DMS53 treated with DMSO at 0.1 percent for 48 hours (cell line): ENCODE results near the gene PKHD1.

ENCODE experiments used
- DNase-seq: peaks from one replicate; lab custom pipeline; 2025; ENCODE audit not compliant: unreplicated experiment; lab: John Stamatoyannopoulos, UW

Gene PKHD1

DNA sequence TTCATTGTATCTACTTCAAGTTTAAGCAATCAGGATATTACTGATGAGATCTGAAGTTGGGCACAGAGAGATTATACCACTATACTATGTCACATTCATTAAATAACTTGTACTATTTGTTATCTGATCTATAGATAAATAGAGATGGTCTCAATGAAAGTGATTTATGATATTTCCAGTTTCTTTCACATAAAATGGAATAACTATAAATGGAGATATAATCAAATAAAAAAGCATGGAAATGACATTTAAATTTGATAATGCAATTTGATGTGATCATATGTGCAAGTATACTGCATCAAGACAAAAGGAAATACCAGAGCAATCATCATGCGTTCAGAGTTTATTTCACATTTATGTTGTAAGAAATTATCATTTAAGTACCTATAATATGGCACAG, 368.9 kb downstream of the PKHD1 start:
- DNase-seq = no peak

DNA sequence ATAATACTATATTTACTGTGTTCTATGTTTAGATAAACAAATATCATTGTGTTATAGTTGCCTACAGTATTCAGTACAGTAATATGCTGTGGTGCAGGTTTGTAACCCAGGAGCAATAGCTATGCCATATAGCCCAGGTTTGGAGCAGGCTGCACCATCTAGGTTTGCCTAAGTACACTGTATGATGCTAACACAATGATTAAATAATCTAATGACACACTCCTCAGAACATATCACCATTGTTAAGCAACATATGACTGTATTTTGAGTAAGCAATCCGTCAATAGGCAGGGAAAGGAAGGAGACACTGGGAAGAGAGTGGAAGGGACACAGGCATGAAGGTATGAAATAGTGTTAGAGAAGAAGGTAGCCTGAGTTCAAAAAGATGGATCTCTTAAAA, 369.9 kb downstream of the PKHD1 start:
- no peak for DNase-seq

DNA sequence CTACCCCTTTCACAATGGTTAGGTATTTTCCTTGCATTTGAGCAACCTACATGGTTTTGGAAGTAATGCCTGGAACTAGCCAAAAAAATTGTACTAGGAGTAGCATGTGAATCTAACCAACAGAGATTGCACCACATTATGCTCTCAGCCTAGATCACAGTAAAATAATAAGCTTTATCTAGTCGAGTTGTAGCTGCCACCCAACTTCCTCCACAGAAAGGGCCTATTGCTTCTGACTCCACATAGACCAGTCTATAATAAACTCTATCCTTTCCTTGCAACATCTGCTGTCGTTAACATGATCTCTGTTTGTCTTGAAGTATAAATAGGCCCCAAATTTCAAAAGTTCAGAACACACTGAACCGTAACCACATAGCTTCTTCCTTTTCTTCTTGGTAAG, 375.5 kb downstream of the PKHD1 start:
- no peak for DNase-seq

DNA sequence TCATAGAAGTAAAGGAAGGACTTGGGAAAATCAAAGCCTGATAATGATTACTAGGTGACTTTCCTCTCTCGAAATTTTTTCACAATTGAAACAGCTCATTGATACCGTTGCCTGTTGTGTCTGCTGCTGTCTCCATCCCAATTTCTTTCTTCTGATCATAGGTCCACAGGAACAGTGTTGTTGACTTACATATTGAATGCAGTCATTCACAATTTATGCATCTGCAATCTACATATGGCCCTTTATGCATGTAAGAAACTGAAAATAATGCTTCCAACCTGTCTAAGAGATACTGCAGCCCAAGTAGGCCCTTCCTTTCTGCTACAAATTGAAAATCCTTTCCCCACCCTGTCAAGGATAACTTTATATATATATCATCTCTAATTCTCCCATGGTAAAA, 381.3 kb downstream of the PKHD1 start:
- DNase-seq = no peak

DNA sequence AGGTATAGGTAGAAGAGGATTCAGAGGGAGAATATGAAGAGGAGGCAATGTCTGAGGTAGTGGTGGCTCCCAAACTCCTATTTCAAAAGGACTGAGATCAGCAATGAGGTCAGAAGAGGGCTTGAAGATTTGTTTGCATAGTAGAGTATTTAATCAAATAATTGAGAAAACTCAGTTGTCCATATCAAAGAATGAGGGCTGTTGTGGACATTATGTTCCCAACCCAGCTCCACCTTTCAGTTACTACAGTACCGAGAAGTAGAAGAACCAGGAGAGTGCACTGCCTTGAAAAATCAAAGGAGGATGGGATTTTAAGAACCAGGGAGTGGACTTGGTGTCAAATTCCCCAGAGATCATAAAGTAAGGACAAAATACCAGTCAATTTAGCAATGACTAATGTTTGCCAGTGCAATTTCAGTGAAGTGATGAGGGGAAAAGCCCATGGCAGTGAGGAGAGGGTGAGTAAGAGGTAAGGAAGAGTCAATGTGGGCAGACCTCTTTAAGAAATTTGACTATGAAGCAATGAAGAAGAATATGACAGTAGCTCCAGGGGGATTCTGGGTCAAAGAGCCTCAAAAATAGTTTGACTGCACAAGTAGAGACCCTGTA, 382.4 kb downstream of the PKHD1 start:
- no peak for DNase-seq

DNA sequence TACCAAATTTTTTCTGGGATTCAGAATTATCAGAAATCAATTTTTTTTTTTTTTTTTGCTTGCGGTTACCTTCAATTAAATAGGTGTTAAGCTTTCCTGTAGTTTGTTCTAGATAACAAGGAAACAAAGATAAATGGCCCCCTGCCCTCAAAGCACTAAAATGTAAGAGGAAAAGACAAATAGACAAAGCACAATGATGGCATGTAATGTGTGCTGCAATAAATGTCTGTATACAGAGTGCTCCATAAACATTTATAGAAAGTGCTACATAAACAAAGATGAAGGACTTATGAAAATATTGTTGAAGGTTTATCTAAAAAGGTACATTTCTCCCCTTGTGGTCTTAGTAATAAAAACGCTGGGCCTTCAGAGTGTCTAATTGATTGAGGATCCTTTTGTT, 384.6 kb downstream of the PKHD1 start:
- DNase-seq = no peak

DNA sequence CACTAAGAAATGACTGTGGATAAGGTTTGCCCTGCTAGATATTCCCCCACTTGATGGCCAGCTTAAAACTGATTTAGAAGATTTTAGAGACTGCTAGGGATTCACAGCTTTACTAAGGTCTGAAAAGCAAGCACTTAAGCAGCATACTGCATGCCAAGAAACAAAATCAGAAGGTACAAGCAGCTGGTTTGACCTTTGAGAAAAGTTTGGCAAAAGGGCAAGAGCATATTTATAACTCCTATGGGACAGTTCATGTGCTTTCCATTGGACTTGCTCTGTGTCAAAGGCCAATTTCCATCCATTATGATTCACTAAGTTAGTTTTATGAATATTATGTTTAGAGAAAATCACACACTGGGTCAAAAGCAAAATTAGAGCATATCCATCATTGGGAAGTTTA, 402.8 kb downstream of the PKHD1 start:
- DNase-seq = no peak

DNA sequence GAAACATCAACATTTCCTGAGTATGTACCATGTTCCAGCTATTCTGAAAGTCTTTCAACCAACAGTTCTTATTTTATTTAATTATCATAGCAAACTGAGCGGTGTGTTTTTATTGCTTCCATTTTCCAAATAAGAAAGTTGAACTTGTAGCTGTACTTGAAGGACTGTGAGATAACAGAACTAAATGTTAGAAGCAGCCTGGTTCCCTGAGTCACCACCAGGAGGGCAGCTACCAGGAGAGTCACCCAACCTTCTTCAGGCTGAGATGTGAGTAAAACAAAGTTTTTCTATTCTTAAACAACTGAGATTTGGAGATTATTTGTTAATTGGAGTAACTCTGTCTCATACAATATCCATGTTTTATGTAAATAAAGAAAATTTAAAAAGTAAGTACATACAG, 403.4 kb downstream of the PKHD1 start:
- no peak for DNase-seq

DNA sequence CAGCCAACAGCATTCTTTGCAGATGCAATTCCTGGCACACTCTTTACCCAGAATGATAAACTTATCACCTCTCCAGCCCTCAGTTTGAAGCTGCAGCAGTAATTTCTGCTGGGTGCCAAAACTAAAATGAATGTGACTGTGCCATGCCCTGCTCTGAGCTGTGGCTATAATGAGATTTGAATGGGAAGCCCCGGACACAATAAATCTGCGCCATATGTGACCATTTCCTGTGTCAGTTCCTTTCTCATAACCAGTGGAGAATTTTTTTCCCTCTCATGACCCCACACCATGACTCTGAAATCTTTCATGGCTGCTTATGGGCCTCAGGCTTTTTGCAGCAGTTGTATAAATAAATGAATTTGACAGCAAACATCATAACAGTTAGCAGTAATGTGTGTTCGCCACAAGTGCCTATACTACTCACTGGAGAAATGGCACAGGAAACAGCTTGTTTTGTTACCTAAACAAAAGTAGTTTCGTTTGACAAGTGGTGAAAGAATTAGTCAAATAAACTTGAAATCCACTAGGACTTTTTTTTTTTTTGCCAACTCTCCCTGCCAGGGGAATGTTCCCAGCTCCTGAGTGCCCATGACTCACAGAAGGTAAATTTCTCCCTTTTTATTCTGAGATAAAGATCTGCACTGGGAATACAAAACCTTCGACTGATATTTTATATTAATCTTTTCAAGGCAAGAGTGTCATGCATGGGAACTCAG, 408.4 kb downstream of the PKHD1 start:
- DNase-seq = peak; percentile 86

DNA sequence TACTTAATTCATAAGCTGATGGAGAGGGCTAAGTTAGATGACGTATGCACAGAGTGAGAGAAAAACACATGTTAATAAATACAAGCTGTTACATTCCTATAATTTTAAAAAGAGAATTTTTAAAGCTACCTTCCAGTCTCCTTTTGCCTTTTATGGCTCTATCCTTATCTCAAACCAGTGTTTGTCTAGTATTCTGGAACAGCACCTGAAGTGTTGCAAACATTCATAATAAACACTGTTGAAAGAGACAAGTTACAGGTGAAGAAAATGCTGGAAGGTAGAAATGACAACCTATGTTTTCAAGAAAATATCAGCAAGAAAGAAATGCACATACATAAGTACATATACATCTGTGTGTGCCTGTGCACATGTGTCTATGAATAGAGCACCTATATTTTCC, 409.1 kb downstream of the PKHD1 start:
- peak; percentile 67 for DNase-seq

DNA sequence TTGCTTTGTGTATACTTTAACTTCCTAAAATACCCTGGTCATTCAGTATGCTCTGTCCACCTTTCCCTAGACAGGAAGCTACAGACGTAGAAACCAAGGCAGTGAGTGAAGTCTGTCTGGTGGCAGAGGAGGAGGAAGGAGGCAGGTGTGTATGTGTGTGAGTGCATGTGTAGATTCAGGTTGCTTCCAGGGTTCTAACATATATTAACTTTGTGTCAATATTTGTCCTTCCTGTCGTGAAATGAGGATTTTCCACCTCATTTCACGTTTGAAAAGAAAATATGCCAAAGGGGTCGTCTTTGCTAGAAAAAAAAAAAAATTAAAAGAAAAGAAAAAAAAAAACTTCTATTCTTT, 411.5 kb downstream of the PKHD1 start:
- peak; percentile 96 for DNase-seq

DNA sequence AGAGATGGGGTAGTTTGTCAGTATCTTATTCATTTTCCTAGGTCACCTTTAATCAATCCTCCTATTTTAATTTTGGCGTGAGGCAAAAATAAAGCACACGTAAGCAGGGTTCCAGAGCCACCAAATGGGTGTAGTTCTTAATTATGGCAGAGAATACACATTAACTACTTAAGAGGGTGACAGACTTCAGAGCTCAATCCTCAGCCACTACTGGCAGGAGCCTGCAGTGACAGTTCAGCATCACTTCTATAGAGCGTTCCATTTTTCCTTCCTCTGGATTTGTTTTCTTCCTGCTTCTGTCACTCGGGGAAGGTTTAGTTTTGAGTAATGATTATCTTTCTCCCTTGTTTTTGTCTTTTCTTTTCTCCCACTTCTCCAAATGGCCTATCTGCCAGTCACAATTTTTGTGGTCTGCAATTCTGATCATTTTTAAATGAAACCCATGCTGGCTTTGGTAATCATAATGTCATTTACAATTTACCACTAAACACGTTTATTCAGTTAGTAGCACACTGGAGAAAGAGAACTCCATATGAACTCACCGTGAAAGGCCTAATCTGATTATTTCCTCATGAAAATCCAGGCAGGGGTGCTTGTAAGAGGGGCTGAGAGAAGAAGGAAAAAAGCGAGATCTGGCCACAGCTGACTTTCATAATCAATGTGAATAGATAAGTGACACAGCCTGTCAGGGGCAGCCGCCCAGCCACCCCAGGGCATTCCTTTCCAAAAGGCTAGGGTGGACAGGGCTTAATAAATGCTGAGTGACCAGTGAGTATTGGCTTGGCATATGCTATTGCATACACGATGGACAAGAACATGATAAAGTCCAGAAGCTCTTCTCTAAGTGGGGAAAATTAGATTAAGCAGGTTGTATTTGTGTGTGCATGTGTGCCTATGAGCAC, 412.1 kb downstream of the PKHD1 start:
- peak; percentile 49 for DNase-seq

DNA sequence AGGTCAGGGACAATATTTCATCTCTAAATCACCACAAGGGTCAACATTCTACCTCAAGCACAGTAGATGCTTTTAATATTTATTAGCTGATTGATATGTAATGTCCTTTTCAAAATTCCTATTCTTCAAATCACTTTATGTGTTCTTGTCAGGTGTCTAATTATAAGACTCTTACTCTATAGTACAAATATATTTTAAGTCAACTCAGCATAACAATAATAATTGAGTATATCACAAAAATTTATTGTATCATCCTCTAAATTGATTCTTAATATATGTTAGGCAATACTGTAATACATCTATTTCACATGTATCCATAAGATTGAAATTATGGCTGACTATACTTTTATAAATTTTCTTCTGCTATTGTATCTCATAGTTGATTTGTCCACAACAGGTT, 423.9 kb downstream of the PKHD1 start:
- no peak for DNase-seq

DNA sequence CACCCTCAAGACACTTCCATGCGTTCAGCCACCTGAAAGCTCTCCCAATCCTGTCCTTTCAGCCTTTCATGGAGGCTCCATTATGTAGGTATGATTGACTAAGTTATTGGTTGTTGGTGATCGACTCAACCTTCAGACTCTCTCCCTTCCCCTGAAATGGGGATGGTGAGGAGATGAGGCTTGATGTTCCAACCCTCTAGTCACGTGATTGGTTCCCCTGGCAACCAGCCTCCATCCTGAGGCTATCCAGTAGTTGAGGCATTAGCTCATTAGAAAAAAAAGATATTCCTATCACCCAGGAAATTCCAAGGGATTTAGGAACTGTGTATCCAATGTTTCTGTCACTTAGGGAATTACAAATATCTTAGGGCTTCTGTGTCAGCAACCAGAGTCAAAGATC, 426.6 kb downstream of the PKHD1 start:
- DNase-seq = no peak

DNA sequence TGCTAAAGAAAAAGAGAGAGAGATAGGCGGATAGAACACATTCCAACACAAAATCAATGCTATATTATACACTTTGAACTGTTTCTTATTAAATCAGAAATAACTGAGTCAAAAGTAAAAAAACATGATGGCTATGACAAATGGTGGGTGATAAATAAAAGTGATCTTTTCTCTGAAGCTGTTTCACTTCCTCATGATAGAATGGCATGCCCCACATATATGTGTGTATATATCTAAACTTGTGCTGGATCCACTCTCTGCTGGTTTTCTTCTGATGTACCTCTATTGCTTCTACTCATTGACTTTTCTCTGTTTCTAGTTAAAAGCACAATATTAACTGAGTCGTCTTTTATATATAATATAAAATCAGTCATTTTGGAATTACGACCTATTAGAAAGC, 429.9 kb downstream of the PKHD1 start:
- no peak for DNase-seq

DNA sequence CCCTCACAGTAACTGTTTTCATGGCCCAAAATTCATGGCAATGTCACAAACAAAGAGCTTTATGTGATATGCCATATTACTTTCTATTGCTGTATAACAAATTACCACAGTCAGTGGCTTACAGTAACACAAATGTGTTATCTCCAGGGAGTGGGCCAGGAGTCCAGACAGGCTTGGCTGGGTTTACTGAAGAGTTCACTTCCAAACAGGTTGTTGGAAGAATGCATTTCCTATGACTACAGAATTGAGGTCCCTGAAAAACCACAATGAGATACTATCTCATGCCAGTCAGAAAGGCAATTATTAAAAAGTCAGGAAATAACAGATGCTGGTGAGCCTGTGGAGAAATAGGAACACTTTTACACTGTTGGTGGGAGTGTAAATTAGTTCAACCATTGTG, 431.9 kb downstream of the PKHD1 start:
- DNase-seq = no peak

DNA sequence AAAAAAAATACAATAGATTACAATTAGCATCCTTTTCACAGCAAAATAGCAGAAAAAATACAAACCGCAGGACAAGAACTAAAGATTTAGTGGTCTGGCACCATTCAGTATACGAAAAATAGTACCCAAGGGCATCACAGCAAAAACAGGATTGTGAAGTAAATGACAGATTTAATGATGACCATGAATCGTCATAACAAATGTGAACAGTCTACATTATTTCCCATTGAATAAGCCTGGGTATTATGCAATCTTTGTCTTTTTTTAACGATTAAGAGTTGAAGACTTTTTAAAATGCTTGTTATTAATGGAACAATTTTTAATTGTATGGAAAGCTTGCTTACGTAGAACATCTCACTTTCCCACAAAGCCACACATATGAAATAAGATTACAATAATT, 432.8 kb downstream of the PKHD1 start:
- no peak for DNase-seq

DNA sequence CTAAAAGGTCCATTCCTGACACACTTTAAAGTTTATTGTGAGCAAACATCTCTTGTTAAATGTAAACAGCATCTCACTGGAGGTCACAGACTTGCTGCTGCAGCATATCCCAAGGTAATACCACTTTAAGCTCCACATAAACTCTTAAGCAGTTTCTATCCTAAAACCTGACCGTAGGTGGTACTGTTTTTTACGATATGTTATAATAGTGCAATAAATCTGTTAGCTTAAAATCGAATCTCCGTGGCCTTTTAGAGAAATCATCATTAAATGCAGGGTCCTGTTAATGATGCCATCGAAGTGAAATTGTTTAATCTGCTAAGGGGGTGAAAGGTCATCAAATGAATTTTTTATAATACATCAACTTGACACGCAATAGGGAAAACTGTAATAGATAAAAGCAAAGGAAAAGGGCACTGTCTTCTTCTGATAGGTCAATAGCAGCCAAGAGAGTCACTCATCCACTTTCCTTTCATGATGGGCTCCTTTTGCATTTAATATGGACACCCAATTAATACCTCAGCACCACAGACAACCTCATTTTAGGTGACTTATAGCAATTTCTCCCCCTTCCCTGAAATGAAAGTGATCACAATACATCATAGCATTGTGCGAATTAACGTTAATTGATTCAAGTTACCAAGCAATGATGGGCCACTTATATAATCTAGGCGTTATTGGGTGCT, 436.1 kb downstream of the PKHD1 start:
- peak; percentile 8 for DNase-seq

DNA sequence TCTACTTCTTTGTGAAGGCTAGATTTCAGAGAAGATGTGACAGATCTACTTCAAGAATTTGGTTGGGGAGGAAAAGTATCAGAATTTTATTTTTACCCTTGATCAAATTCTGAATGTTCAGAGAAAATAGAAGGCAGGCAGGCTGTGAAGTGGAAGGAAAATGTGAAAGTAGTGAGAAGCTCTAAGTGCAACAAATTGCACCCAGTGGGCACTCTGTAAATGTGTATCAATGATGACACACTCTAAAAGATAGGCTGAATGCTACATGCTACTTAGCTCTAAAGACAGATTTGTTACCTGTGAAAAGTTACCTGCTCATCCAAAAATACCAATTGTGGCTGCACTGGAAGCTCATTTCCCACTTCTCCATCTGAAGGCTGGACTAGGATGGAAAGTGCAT, 438.6 kb downstream of the PKHD1 start:
- DNase-seq = no peak

DNA sequence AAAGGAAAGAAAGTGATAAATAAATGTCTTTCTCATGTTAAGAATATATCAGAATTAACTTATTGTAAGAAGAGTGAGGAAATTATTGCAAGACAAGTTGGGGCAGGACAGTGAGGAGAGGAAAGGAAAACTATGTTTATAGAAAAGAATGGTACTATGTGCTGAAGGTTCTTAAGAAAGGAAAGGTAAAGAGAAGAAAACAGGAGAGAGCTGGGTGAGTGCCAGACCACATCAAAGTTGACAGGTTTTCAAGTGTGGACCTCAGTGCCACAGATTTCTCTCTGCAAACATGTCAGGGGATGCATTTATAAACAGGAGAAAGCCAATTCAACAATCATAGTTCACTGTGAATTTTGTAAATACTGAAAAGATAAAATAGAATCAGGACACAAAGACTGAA, 439.2 kb downstream of the PKHD1 start:
- peak; percentile 35 for DNase-seq

DNA sequence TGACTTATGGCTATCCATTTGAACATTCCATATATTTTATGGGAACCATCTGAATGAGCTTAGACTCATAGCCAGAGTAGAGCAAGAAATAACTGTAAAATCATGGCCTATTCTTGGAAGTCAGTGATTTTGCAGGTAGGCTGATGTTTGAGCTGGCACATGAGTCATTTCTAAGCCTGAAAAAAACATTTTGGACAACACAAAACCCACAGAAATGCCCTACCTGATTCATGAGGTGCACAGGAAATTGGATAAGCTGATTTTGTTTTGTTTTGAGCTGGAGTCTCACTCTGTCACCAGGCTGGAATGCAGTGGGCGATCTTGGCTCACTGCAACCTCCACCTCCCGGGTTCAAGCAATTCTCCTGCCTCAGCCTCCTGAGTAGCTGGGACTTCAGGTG, 443.0 kb downstream of the PKHD1 start:
- no peak for DNase-seq

DNA sequence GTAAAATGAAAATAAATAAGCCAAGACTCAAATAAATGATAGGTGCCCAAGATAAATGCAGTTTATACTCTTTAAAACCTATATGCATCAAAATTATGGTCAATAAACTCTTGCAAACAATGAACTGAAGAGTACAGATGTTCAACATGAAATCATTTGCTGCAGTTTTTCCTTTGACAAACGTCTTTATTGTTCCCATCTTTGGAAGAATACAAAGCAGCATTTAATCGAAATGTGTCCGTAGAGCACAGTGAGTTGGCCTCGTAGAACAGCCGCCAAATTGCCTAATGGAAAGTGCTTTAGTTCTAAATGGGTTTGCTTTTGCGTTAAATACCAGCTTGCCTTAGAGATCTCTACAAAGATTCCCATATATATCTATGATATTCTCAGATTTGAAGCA, 447.4 kb downstream of the PKHD1 start:
- DNase-seq = no peak
